MG63 (cell line): ENCODE measurements around the gene MYL2. TPM values are rescaled to one million over a fixed set of nuclear protein-coding genes. Genes with fewer than 3 reads are reported as not detected.

Source experiments
- DNase-seq: peaks from one replicate; pipeline ENCODE4 v3.0.0-alpha.2; 2020
- H3K27me3 ChIP-seq: fragments of 250-450 bp; sonication (Bioruptor Pico); 2 replicates; pipeline ENCODE4 v1.5.1; 2020; ENCODE audit warnings: mild to moderate bottlenecking, moderate library complexity
- H3K36me3 ChIP-seq: fragments of 250-450 bp; sonication (Bioruptor Pico); 2 replicates; pipeline ENCODE4 v1.5.1; 2020; ENCODE audit warnings: mild to moderate bottlenecking, moderate library complexity
- H3K4me3 ChIP-seq: fragments of 250-450 bp; sonication (Bioruptor Pico); 2 replicates; pipeline ENCODE4 v1.5.1; 2020; ENCODE audit warnings: mild to moderate bottlenecking, moderate library complexity
- H3K9me3 ChIP-seq: fragments of 250-450 bp; sonication (Bioruptor Pico); 2 replicates; pipeline ENCODE4 v1.5.1; 2020; ENCODE audit warnings: mild to moderate bottlenecking, moderate library complexity
- total RNA-seq: library from RNA; depleted of rRNA; stranded (reverse); fragments of >200 nt; shearing (Covaris generic); gene quantifications from 2 replicates; pipeline ENCODE4 v1.2.3, GENCODE V29; 2014; ENCODE audit warnings: low replicate concordance; rRNA removed

Gene MYL2
- total RNA-seq, 1 experiment from 2014 or later, result not detected

- DNase-seq, result no peak
- no peaks in the 10 kb centered on the region; the same call in 1 of the 2 replicates for H3K27me3 ChIP-seq
- H3K36me3 ChIP-seq, result no peaks in the 10 kb centered on the region
- no peak overlapping the region for H3K4me3 ChIP-seq
- no peaks in the 10 kb centered on the region for H3K9me3 ChIP-seq
Measured at GRCh38 chr12:110874781-110875180, 45.6 kb downstream of the MYL2 start.

- no peaks in the 10 kb centered on the region for H3K36me3 ChIP-seq
- DNase-seq, result no peak
- no peaks in the 10 kb centered on the region; the same call in 1 of the 2 replicates for H3K27me3 ChIP-seq
Measured at GRCh38 chr12:110874351-110874750, 46.0 kb downstream of the MYL2 start.

GRCh38 chr12:110872100-110872499, 48.3 kb downstream of the MYL2 start:
- peaks cover 6% of the 10 kb centered on the region; the same call in 1 of the 2 replicates for H3K27me3 ChIP-seq
- no peaks in the 10 kb centered on the region for H3K36me3 ChIP-seq
- H3K9me3 ChIP-seq, result no peaks in the 10 kb centered on the region
- H3K4me3 ChIP-seq, result no peak overlapping the region
- DNase-seq, result no peak

More at GRCh38 chr12:110874351-110874750, 46.0 kb downstream of the MYL2 start:
- no peak overlapping the region for H3K4me3 ChIP-seq
- H3K9me3 ChIP-seq, result no peaks in the 10 kb centered on the region

GRCh38 chr12:110869803-110870202, 50.6 kb downstream of the MYL2 start:
- H3K36me3 ChIP-seq, result no peaks in the 10 kb centered on the region
- DNase-seq, result no peak
- H3K4me3 ChIP-seq, result no peak overlapping the region
- H3K27me3 ChIP-seq, result peaks cover 6% of the 10 kb centered on the region; the same call in 1 of the 2 replicates
- H3K9me3 ChIP-seq, result no peaks in the 10 kb centered on the region

GRCh38 chr12:110869026-110869425, 51.4 kb downstream of the MYL2 start:
- Histone ChIP-seq H3K36me3 (no peaks in the 10 kb centered on the region), H3K9me3 (no peaks in the 10 kb centered on the region), H3K4me3 (no peak overlapping the region), H3K27me3 (peaks cover 6% of the 10 kb centered on the region; the same call in 1 of the 2 replicates)
- DNase-seq, result no peak

- DNase-seq, result no peak
- Histone ChIP-seq H3K36me3 (no peaks in the 10 kb centered on the region), H3K9me3 (no peaks in the 10 kb centered on the region), H3K4me3 (no peak overlapping the region), H3K27me3 (peaks cover 6% of the 10 kb centered on the region; the same call in 1 of the 2 replicates)
Measured at GRCh38 chr12:110865521-110865920, 54.9 kb downstream of the MYL2 start.

GRCh38 chr12:110863161-110863560, 57.2 kb downstream of the MYL2 start:
- no peaks in the 10 kb centered on the region for H3K9me3 ChIP-seq
- H3K36me3 ChIP-seq, result no peaks in the 10 kb centered on the region
- no peak overlapping the region for H3K4me3 ChIP-seq
- no peak for DNase-seq
- H3K27me3 ChIP-seq, result no peaks in the 10 kb centered on the region

GRCh38 chr12:110862329-110862728, 58.0 kb downstream of the MYL2 start:
- Histone ChIP-seq H3K4me3 (no peak overlapping the region), H3K27me3 (no peaks in the 10 kb centered on the region), H3K36me3 (no peaks in the 10 kb centered on the region), H3K9me3 (no peaks in the 10 kb centered on the region)
- no peak for DNase-seq

- Histone ChIP-seq H3K9me3 (no peaks in the 10 kb centered on the region), H3K4me3 (no peak overlapping the region), H3K27me3 (no peaks in the 10 kb centered on the region), H3K36me3 (no peaks in the 10 kb centered on the region)
- DNase-seq, result no peak
Measured at GRCh38 chr12:110861729-110862128, 58.6 kb downstream of the MYL2 start.

Other genes with a start within 250 kb of the MYL2 start
- gene HVCN1, start 231.5 kb downstream of the MYL2 start, total RNA-seq, result not detected in 2 replicates
- gene PPP1CC, start 177.7 kb downstream of the MYL2 start, total RNA-seq, result 118 and 155 TPM in 2 replicates
- gene CCDC63, start 73.6 kb downstream of the MYL2 start, total RNA-seq, result not detected in 2 replicates
- gene CUX2, start 113.6 kb upstream of the MYL2 start, total RNA-seq, result not detected in 2 replicates